Fibroblast of pulmonary artery (primary cell): Measurements from ENCODE around the gene DHRS7B.
"Not testable (repeated sequence)": the region's sequence is repeated elsewhere in the genome, so short reads cannot be mapped to it uniquely, and the experiment has no call there.

Experiments
- DNase-seq: peaks from one replicate; pipeline ENCODE4 v3.0.0-alpha.2; 2010; ENCODE audit warnings: low read depth
- H3K4me3 ChIP-seq: replicated peaks from 2 replicates; pipeline ENCODE4 v1.5.1; 2011; ENCODE audit warnings: low read depth, mild to moderate bottlenecking, control low read depth, low read length, moderate library complexity
- CTCF ChIP-seq: IDR thresholded peaks from 2 replicates; pipeline ENCODE4 v1.5.1; 2011; ENCODE audit warnings: mild to moderate bottlenecking, control low read depth, low read length, inconsistent platforms; ENCODE audit errors: missing control alignments

Gene DHRS7B

DNA sequence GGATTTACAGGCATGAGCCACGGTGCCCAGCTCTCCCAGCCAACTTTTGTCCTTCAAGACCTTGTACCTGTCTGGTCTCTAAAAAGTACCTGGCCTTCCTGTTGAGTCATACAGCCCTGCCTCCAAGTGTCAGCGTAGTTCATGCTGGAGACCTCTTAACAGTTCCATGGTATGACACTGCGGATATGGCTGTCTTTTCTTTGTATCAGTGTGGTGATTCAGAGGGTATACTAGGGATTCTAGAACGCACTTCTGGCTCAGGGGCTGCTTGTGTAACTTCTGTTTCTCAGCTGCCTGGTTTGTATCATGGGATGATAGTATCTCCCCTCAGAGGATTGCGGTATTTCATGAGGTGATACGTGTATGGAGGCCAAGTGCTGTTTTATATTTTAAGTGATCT is 89.2 kb downstream of the DHRS7B start:
- TF ChIP-seq CTCF = no peak
- DNase-seq = peak; percentile 20
- H3K4me3 ChIP-seq = no peak overlapping the region

DNA sequence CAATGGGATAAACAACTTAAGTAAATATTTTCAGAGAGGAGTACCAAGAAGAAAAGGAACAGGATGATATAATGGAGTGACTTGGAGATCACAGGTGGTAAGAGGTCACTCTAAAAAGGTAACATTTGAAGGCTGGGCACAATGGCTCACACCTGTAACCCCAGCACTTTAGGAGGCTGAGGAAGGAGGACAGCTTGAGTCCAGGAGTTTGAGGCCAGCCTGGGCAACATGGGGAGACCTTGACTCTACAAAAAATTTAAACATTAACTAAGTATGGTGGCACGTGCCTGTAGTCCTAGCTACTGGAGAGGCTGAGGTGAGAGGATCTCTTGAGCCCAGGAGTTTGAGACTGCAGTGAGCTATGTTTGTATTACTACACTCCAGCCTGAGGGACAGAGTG is 90.6 kb downstream of the DHRS7B start:
- TF ChIP-seq CTCF = no peak
- DNase-seq = no peak
- no peak overlapping the region for H3K4me3 ChIP-seq

DNA sequence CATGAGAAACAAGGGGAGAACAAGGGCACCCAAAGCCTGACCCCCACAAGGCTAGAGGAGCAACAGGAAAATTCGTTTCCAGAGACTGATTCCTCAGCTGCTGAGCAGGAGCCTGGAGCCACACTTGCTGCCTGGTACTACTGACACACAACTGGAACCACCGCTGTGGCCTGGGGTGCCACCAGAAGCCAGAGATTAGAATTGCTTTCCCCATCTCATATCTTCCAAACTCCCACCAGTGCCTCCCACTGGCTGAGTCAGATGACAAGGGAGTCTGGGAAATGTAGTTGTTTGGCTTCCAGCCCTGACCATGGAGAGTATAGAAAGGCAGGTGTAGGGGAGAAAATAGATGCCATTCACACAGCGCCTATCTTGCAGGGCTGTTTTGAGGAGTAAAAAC is 91.3 kb downstream of the DHRS7B start:
- no peak for TF ChIP-seq CTCF
- DNase-seq = peak; percentile 26
- no peak overlapping the region for H3K4me3 ChIP-seq

- H3K4me3 ChIP-seq = no peak overlapping the region
- TF ChIP-seq CTCF = no peak
- no peak for DNase-seq
Observed at GRCh38 chr17:21218831-21219380, 92.1 kb downstream of the DHRS7B start.

GRCh38 chr17:21223086-21223485 is 96.3 kb downstream of the DHRS7B start:
- H3K4me3 ChIP-seq = no peak overlapping the region
- TF ChIP-seq CTCF = no peak
- no peak for DNase-seq

- DNase-seq, H3K4me3 ChIP-seq: not testable (repeated sequence)
Observed at GRCh38 chr17:21227277-21227676, 100.5 kb downstream of the DHRS7B start.

GRCh38 chr17:21228111-21228510 is 101.3 kb downstream of the DHRS7B start:
- no peak overlapping the region for H3K4me3 ChIP-seq
- DNase-seq = no peak
- TF ChIP-seq CTCF = no peak
